GM12864 (cell line): ENCODE measurements around the gene CD53.

ENCODE experiments used
- DNase-seq: peaks from one replicate; pipeline ENCODE4 v3.0.0-alpha.2; 2011; ENCODE audit warnings: low read depth
- H3K4me3 ChIP-seq: 2 replicates; pipeline ENCODE4 v1.5.1; 2011; ENCODE audit warnings: mild to moderate bottlenecking, low read depth, low read length, control low read depth
- TF ChIP-seq, protein P1 (sequence below): IDR thresholded peaks from 2 replicates; pipeline ENCODE4 v1.5.1; 2011; ENCODE audit warnings: low read depth, mild to moderate bottlenecking, moderate library complexity, low read length, control low read depth, inconsistent platforms; ENCODE audit errors: missing control alignments

Gene CD53

GRCh38 chr1:110870721-110871388 lies 2.1 kb upstream of the CD53 start:
- TF ChIP-seq, protein P1, sequence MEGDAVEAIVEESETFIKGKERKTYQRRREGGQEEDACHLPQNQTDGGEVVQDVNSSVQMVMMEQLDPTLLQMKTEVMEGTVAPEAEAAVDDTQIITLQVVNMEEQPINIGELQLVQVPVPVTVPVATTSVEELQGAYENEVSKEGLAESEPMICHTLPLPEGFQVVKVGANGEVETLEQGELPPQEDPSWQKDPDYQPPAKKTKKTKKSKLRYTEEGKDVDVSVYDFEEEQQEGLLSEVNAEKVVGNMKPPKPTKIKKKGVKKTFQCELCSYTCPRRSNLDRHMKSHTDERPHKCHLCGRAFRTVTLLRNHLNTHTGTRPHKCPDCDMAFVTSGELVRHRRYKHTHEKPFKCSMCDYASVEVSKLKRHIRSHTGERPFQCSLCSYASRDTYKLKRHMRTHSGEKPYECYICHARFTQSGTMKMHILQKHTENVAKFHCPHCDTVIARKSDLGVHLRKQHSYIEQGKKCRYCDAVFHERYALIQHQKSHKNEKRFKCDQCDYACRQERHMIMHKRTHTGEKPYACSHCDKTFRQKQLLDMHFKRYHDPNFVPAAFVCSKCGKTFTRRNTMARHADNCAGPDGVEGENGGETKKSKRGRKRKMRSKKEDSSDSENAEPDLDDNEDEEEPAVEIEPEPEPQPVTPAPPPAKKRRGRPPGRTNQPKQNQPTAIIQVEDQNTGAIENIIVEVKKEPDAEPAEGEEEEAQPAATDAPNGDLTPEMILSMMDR = no peak
- no peak for DNase-seq
- H3K4me3 ChIP-seq = peak overlapping the region; percentile 64

GRCh38 chr1:110872366-110872744 lies 593 bp upstream of the CD53 start:
- H3K4me3 ChIP-seq = peak overlapping the region; percentile 64
- DNase-seq = peak; percentile 72
- TF ChIP-seq, protein P1 = no peak

DNA sequence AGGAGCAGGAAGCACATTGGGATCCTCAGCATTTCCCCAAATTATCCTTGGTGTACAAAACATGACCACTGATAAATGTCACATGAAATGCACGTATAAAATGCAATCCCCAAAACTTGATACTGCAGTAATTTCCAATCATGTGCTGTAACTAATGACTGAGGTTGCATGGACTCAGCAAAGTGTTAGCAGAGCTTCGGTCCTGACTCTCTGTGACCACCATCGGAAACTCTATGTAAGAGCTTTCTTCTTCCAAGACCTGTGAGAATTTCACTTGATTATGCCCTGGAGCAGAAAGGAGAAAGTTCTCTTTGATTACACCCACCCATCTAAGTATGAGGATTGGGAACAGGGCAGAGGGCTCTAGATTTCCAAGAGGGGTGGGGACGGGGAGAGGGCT lies 908 bp downstream of the CD53 start:
- peak overlapping the region; percentile 64 for H3K4me3 ChIP-seq
- TF ChIP-seq, protein P1 = no peak
- no peak for DNase-seq

GRCh38 chr1:110874324-110875215 lies 1.6 kb downstream of the CD53 start:
- H3K4me3 ChIP-seq = peak overlapping the region; percentile 64
- TF ChIP-seq, protein P1 = no peak
- DNase-seq = no peak

- TF ChIP-seq, protein P1 = no peak
- H3K4me3 ChIP-seq = peak overlapping the region; percentile 64
- peak; percentile 70 for DNase-seq
These were observed 2.3 kb downstream of the CD53 start for GRCh38 chr1:110875216-110875731.

- H3K4me3 ChIP-seq = peak overlapping the region; percentile 59
- no peak for DNase-seq
- TF ChIP-seq, protein P1 = no peak
These were observed 3.9 kb downstream of the CD53 start for GRCh38 chr1:110876748-110877341.
